Activated naive CD8-positive, alpha-beta T cell treated with anti-CD3 and anti-CD28 coated beads for 36 hours (primary cell): ENCODE results near the gene ZNF479. TPM values are rescaled to one million over a fixed set of nuclear protein-coding genes. Genes with fewer than 3 reads are reported as not detected.
"Not testable (repeated sequence)": the region's sequence is repeated elsewhere in the genome, so short reads cannot be mapped to it uniquely, and the experiment has no call there.

Source experiments
- DNase-seq: peaks from one replicate; pipeline ENCODE4 v3.0.0; 2021
- H3K27ac Mint-ChIP-seq: one replicate; pipeline ENCODE4 v1.8.0; 2022; ENCODE audit warnings: mild to moderate bottlenecking, moderate library complexity, mixed read lengths
- H3K27me3 Mint-ChIP-seq: one replicate; pipeline ENCODE4 v1.8.0; 2022; ENCODE audit warnings: mild to moderate bottlenecking, mixed read lengths
- H3K36me3 Mint-ChIP-seq: one replicate; pipeline ENCODE4 v1.8.0; 2021; ENCODE audit warnings: mild to moderate bottlenecking, mixed read lengths
- H3K4me1 Mint-ChIP-seq: one replicate; pipeline ENCODE4 v1.8.0; 2021; ENCODE audit warnings: mixed read lengths
- H3K4me3 Mint-ChIP-seq: one replicate; pipeline ENCODE4 v1.8.0; 2022; ENCODE audit warnings: mild to moderate bottlenecking, moderate library complexity, mixed read lengths
- H3K9me3 Mint-ChIP-seq: one replicate; pipeline ENCODE4 v1.8.0; 2022; ENCODE audit warnings: mixed read lengths
- total RNA-seq, 2 experiments: library from RNA; stranded (reverse); gene quantifications; one replicate each; pipeline ENCODE4 v1.2.3, GENCODE V29; 2021

Gene ZNF479
- total RNA-seq: not detected

DNA sequence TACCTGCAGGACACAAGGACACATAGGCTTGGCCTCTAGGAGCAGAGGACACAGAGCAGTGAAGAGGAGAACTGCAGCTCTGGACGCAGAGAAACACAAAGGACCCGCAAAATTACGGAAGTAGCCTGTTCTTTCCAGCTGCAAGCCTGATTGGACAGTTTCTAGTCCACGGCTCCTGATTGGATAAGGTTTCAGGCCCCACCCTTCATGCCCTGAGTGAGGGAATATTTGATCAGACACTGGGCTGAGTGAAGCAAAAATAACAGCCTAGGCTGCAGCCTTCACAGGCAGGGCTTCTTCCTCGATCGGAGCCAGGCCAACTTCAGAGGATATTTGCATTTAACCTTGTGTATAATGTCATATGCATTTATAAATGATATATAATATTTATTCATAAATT lies at the start of gene ZNF479:
ZNF479 (minus strand) TSS at position 101 of the 400 bp plus-strand sequence. CDS start 112 bp downstream, outside the sequence.
- H3K27me3 Mint-ChIP-seq, H3K4me3 Mint-ChIP-seq, H3K27ac Mint-ChIP-seq, H3K36me3 Mint-ChIP-seq, H3K4me1 Mint-ChIP-seq, DNase-seq: not testable (repeated sequence)
- peaks cover 30% of the 10 kb centered on the region for H3K9me3 Mint-ChIP-seq

DNA sequence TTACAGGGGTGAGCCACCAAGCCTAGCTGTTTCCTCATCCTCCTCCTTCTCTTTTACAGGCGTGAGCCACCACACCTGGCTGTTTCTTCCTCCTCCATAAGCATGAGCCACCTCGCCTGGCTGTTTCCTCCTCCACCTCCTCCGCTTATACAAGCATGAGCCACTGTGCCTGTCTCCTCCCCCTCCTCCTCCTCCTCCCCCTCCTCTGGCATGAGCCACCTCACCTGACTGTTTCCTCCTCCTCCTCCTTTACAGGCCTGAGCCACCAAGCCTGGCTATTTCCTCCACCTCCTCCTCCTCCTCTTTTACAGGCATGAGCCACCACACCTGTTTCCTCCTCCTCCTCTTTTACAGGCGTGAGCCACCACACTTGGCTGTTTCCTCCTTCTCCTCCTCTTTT lies 49.8 kb upstream of the ZNF479 start:
- Mint-ChIP-seq H3K9me3 (peaks cover 21% of the 10 kb centered on the region), H3K36me3 (no peaks in the 10 kb centered on the region), H3K4me3 (no peak overlapping the region), H3K4me1 (no peaks in the 10 kb centered on the region), H3K27ac (no peak overlapping the region), H3K27me3 (no peaks in the 10 kb centered on the region)
- DNase-seq: no peak

DNA sequence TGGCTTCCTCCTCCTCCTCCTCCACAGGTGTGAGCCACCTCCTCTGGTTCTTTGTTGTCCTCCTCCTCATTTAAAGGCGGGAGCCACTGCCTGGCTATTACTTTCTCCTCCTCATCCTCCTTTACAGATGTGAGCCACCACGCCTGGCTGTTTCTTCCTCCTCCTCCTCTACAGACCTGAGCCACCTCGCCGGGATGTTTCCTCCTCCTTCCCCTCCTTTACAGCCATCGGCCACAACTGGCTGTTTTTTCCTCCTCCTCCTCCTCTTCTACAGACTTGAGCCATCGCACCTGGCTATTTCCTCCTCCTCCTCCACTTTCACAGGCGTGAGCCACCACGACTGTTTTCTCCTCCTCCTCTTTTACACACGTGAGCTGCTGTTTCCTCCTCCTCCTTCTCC lies 49.0 kb upstream of the ZNF479 start:
- Mint-ChIP-seq H3K4me1 (no peaks in the 10 kb centered on the region), H3K27me3 (no peaks in the 10 kb centered on the region), H3K36me3 (no peaks in the 10 kb centered on the region), H3K4me3 (no peak overlapping the region), H3K27ac (no peak overlapping the region), H3K9me3 (peaks cover 20% of the 10 kb centered on the region)
- no peak for DNase-seq

DNA sequence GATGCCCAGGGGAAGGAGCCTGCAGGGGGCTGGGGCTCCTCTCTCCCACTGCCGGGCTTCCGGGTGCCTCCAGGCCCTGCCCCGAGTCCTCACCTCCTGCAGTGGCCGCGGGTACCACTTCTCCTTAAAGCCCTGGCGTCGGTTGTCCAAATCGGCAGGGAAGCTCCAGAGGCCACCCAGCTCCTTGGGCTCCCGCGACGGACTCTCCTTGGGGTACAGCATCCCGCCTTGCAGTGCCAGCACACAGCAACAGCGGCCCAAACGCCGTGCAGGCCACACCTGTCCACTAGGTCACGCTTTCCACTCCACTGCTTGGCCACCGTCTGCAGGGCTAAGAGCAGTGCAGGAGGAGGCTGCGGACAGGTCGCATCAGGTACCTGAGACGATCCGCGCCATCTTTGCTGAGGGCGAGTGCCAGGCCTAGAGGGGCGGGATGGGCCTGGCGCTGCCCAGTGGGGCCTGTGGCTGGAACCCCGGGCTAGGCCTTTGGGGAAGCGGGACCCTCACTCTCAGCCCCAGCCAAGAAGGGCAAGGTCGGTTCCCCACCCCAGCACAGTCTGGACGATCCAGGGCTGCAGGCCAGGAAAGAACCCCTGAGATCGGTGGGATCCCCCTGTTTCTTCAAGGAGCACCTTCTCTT lies 47.7 kb upstream of the ZNF479 start:
- Mint-ChIP-seq H3K27ac (no peak overlapping the region), H3K27me3 (no peaks in the 10 kb centered on the region), H3K9me3 (peaks cover 20% of the 10 kb centered on the region), H3K4me3 (no peak overlapping the region), H3K4me1 (no peaks in the 10 kb centered on the region), H3K36me3 (no peaks in the 10 kb centered on the region)
- DNase-seq: no peak

DNA sequence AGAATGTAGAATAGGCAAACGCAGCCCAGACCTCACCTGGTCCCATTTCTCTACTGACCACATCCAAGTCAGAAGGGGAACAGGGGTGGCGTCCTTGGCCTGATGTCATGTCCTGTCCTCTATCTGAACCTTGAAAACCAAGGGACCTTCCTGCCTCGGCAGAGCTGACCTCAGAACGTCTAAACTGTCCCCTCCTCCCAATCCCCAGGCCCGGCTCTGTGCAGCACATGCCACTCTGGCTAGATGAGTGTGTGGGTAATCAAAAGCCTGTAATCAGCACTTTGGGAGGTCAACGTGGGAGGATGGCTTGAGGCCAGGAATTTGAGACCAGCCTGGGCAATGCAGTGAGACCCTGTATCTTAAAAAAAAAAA lies 46.5 kb upstream of the ZNF479 start:
- H3K27me3 Mint-ChIP-seq: no peaks in the 10 kb centered on the region
- H3K27ac Mint-ChIP-seq: no peak overlapping the region
- no peaks in the 10 kb centered on the region for H3K36me3 Mint-ChIP-seq
- no peak for DNase-seq
- peaks cover 18% of the 10 kb centered on the region for H3K9me3 Mint-ChIP-seq
- no peak overlapping the region for H3K4me3 Mint-ChIP-seq
- H3K4me1 Mint-ChIP-seq: no peaks in the 10 kb centered on the region

DNA sequence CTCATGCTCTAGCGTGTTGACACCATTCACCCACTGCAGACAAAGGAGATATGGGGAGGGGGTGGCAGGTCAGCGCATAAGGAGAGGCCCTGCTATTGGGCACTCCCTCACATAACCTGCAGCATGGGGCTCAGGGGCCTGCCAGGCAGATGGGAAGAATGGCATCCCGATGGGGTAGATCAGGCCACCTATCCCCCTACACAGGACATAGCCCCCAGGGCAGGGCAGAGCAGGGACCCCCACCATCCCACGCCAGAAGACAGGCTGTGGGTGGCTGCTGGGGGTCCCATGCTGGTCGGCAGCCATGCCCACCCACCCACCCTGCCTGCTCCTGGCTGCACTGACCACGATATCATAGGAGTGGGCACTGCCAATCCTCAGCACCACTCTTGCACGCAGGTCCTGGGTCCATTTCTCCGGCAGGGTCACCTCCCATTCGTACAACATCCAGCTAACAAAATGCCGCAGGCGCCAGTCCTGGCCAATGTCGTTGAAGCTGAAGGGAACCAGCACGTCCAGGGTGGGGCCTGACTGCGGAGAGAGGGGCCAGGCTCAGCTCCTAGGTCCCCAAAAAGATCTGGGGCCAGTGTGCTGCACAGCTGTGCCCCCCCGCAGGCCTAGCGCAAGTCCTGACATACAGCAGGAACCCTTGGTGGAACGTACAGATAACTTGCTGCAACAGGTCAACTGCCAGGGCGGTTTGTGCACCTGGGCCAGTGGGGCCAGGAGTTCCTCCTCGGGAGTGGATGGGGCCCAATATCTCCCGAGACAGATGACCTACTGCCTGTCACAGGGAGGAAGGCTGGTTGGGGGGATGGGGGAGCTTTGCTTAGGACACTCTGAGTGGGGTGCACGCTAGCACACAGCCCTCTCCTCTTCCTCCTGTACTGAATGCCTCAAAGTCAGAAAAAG lies 45.9 kb upstream of the ZNF479 start:
- H3K9me3 Mint-ChIP-seq: peaks cover 18% of the 10 kb centered on the region

DNA sequence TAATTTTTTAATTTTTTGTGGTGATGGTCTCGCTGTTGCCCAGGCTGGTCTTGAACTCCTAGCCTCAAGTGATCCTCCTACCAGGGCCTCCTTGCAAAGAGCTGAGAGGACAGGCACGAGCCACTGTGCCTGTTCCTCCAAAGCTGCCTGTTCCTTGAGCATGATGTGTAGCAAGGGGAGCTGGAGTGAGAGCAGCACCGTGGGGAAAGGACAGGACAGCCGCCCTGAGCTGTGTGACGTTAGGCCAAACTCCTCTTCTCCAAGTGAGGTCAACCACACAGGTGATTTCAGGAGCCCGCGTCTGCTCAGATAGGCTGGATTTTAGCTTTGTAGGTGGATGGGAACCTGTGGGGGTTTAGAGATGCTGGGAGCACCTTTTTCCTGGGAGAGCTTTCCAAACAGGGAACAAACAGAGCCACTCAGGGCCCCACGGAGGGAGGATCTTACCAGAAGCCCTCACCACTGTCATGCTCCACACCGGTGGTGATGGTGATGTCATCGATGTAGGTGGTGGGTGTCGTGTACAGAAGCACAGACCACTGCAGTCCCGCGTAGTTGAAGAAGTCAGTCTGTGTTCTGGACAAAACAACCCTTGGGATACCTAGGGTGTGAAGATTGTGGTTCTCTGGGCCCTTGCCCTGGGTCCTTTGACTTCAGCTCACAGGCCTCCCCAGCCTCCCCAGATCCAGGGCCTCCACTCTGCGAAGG lies 44.8 kb upstream of the ZNF479 start:
- Mint-ChIP-seq H3K4me1 (no peaks in the 10 kb centered on the region), H3K9me3 (peaks cover 17% of the 10 kb centered on the region)

More for the DNA sequence above, 45.9 kb upstream of the ZNF479 start:
- Mint-ChIP-seq H3K36me3 (no peaks in the 10 kb centered on the region), H3K27me3 (no peaks in the 10 kb centered on the region), H3K4me1 (no peaks in the 10 kb centered on the region), H3K4me3 (no peak overlapping the region), H3K27ac (no peak overlapping the region)
- DNase-seq: no peak

DNA sequence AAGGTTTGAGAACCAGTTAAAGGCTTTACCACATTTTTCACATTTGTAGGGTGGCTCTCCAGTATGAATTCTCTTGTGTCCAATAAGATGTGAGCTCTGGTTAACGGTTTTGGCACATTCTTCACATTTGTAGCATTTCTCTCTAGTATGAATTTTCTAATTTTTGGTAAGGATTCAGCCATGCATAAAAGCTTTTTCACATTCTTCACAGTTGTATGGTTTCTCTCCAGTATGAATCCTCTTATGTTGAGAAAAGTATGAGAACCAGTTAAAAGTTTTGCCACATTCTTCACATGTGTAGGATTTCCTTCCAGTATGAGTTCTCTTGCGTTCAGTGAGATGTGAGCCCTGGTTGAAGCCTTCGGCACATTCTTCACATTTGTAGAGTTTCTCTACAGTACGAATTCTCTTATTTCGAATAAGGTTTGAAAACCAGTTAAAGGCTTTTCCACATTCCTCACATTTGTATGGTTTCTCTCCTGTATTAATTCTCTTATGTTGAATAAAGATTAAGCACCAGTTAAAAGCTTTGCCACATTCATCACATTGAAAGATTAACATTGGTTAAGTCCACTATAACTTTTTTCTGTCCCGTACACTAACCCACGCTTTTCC lies 33.2 kb upstream of the ZNF479 start:
- H3K4me3 Mint-ChIP-seq: no peak overlapping the region
- H3K27ac Mint-ChIP-seq: no peak overlapping the region
- H3K4me1 Mint-ChIP-seq: no peaks in the 10 kb centered on the region
- H3K9me3 Mint-ChIP-seq: peaks cover 34% of the 10 kb centered on the region
- H3K36me3 Mint-ChIP-seq: peaks cover 5% of the 10 kb centered on the region
- DNase-seq: no peak
- H3K27me3 Mint-ChIP-seq: no peaks in the 10 kb centered on the region

More for the DNA sequence above, 44.8 kb upstream of the ZNF479 start:
- H3K36me3 Mint-ChIP-seq: no peaks in the 10 kb centered on the region
- H3K4me3 Mint-ChIP-seq: no peak overlapping the region
- DNase-seq: no peak
- no peak overlapping the region for H3K27ac Mint-ChIP-seq
- H3K27me3 Mint-ChIP-seq: no peaks in the 10 kb centered on the region

DNA sequence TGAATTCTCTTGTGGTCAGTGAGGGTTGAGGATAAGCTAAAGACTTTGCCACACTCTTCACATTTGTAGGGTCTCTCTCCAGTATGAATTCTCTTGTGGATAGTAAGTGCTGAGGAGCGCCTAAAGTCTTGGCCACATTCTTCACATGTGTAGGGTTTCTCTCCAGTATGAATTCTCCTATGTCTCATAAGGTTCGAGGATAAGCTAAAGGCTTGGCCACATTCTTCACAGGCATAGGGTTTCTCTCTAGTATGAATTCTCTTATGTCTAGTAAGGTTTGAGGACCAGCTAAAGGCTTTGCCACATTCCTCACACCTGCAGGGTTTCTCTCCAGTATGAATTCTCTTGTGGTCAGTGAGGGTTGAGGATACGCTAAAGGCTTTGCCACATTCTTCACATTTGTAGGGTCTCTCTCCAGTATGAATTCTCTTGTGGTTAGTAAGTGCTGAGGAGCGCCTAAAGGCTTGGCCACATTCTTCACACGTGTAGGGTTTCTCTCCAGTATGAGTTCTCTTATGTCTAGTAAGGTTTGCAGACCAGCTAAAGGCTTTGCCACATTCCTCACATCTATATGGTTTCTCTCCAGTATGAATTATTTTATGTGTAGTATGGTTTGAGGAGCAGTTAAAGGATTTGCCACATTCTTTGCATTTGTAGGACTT lies 12.0 kb downstream of the ZNF479 start:
- not testable (repeated sequence) for DNase-seq, H3K4me1 Mint-ChIP-seq, H3K27ac Mint-ChIP-seq, H3K4me3 Mint-ChIP-seq, H3K36me3 Mint-ChIP-seq, H3K27me3 Mint-ChIP-seq
- H3K9me3 Mint-ChIP-seq: peaks cover 16% of the 10 kb centered on the region
